HEK293T (cell line): ENCODE data around the gene RPP14.

ENCODE experiments used
- ARNT ChIP-seq: fragments of 450-650 bp; IDR thresholded peaks from 2 replicates; pipeline ENCODE4 v1.6.1; 2017; ENCODE audit warnings: mild to moderate bottlenecking
- BHLHE40 ChIP-seq: fragments of 450-650 bp; IDR thresholded peaks from 2 replicates; pipeline ENCODE4 v1.6.1; 2016; ENCODE audit warnings: mild to moderate bottlenecking, moderate library complexity, borderline replicate concordance
- ELF4 ChIP-seq: fragments of 450-650 bp; IDR thresholded peaks from 2 replicates; pipeline ENCODE4 v1.6.1; 2017; ENCODE audit warnings: antibody characterized with exemption
- FOXA1 ChIP-seq: fragments of 450-650 bp; IDR thresholded peaks from 2 replicates; pipeline ENCODE4 v1.6.1; 2016; ENCODE audit warnings: mild to moderate bottlenecking
- FOXK2 ChIP-seq: fragments of 450-650 bp; IDR thresholded peaks from 2 replicates; pipeline ENCODE4 v1.6.1; 2016; ENCODE audit warnings: mild to moderate bottlenecking
- FOXM1 ChIP-seq: fragments of 450-650 bp; IDR thresholded peaks from 2 replicates; pipeline ENCODE4 v1.6.1; 2017; ENCODE audit warnings: mild to moderate bottlenecking, borderline replicate concordance
- HDGF ChIP-seq: fragments of 450-650 bp; IDR thresholded peaks from 2 replicates; pipeline ENCODE4 v1.6.1; 2017; ENCODE audit warnings: antibody characterized with exemption, borderline replicate concordance
- LEF1 ChIP-seq: fragments of 450-650 bp; IDR thresholded peaks from 2 replicates; pipeline ENCODE4 v1.6.1; 2017; ENCODE audit warnings: mild to moderate bottlenecking, borderline replicate concordance
- SP1 ChIP-seq: fragments of 450-650 bp; IDR thresholded peaks from 2 replicates; pipeline ENCODE4 v1.6.1; 2017
- SUZ12 ChIP-seq: fragments of 450-650 bp; IDR thresholded peaks from 2 replicates; pipeline ENCODE4 v1.6.1; 2016; ENCODE audit warnings: mild to moderate bottlenecking
- ZNF384 ChIP-seq: fragments of 450-650 bp; IDR thresholded peaks from 2 replicates; pipeline ENCODE4 v1.6.1; 2016
- TF ChIP-seq, protein P1 (sequence below): fragments of 450-650 bp; IDR thresholded peaks from 2 replicates; pipeline ENCODE4 v1.6.1; 2016

DNA sequence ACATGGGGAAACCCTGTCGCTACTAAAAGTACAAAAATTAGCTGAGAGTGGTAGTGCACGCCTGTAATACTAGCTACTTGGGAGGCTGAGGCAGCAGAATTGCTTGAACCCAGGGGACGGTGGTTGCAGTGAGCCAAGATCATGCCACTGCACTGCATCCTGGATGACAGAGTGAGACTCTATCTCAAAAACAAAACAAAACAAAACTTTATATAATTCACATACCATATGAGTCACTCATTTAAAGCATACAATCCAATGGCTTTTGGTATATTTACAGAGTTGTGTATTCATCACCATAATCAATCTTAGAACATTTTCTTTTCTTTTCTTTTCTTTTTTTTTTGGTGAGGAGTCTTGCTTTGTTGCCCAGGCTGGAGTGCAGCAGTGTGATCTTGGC, 35.3 kb downstream of the RPP14 start:
- TF ChIP-seq FOXA1 = no peak
- TF ChIP-seq SUZ12 = no peak
- no peak for TF ChIP-seq SP1
- TF ChIP-seq ARNT = no peak
- no peak for TF ChIP-seq BHLHE40
- TF ChIP-seq FOXM1 = no peak
- TF ChIP-seq FOXK2 = no peak
- no peak for TF ChIP-seq ZNF384
- TF ChIP-seq LEF1 = no peak
- TF ChIP-seq, protein P1, sequence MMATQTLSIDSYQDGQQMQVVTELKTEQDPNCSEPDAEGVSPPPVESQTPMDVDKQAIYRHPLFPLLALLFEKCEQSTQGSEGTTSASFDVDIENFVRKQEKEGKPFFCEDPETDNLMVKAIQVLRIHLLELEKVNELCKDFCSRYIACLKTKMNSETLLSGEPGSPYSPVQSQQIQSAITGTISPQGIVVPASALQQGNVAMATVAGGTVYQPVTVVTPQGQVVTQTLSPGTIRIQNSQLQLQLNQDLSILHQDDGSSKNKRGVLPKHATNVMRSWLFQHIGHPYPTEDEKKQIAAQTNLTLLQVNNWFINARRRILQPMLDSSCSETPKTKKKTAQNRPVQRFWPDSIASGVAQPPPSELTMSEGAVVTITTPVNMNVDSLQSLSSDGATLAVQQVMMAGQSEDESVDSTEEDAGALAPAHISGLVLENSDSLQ = no peak
- no peak for TF ChIP-seq HDGF
- TF ChIP-seq ELF4 = no peak
